ENCODE measurements around the gene ASPDH. TPM values are rescaled to one million over a fixed set of nuclear protein-coding genes. Genes with fewer than 3 reads are reported as not detected.

ASPDH gene
- total RNA-seq, 2 experiments from 2014 or later, result not detected

- no peaks in the 10 kb centered on the region for H3K9me3 Mint-ChIP-seq
- peak overlapping the region; percentile 33 for H3K27ac Mint-ChIP-seq
- peaks cover 2% of the 10 kb centered on the region for H3K36me3 Mint-ChIP-seq
- peaks cover 17% of the 10 kb centered on the region for H3K4me1 Mint-ChIP-seq
- POLR2A ChIA-PET, result no interaction called here
- DNase-seq (no peak), ATAC-seq (ENCODE audit: low read depth) (peak; percentile 88)
- peak overlapping the region; percentile 61 for H3K4me3 Mint-ChIP-seq
- peaks cover 5% of the 10 kb centered on the region for H3K27me3 Mint-ChIP-seq
Observed at GRCh38 chr19:50492303-50493052, 21.2 kb downstream of the ASPDH start.

- Mint-ChIP-seq H3K27me3 (peaks cover 5% of the 10 kb centered on the region), H3K36me3 (peaks cover 7% of the 10 kb centered on the region), H3K4me1 (peaks cover 19% of the 10 kb centered on the region), H3K4me3 (no peak overlapping the region), H3K27ac (no peak overlapping the region), H3K9me3 (no peaks in the 10 kb centered on the region)
- DNase-seq (no peak), ATAC-seq (ENCODE audit: low read depth) (no peak)
- POLR2A ChIA-PET, result no interaction called here
Observed at GRCh38 chr19:50490991-50491472, 22.7 kb downstream of the ASPDH start.

GRCh38 chr19:50490411-50490811 lies 23.3 kb downstream of the ASPDH start:
- no peak overlapping the region for H3K27ac Mint-ChIP-seq
- H3K4me1 Mint-ChIP-seq, result peaks cover 19% of the 10 kb centered on the region
- no peak for DNase-seq
- H3K9me3 Mint-ChIP-seq, result no peaks in the 10 kb centered on the region
- peaks cover 12% of the 10 kb centered on the region for H3K36me3 Mint-ChIP-seq
- H3K27me3 Mint-ChIP-seq, result peaks cover 5% of the 10 kb centered on the region
- H3K4me3 Mint-ChIP-seq, result no peak overlapping the region
- no peak for ATAC-seq (ENCODE audit: low read depth)
- POLR2A ChIA-PET, result no interaction called here

- DNase-seq, result no peak
- no peaks in the 10 kb centered on the region for H3K9me3 Mint-ChIP-seq
- H3K27ac Mint-ChIP-seq, result no peak overlapping the region
- H3K27me3 Mint-ChIP-seq, result peaks cover 5% of the 10 kb centered on the region
- H3K36me3 Mint-ChIP-seq, result peaks cover 18% of the 10 kb centered on the region
- no peak for ATAC-seq (ENCODE audit: low read depth)
- H3K4me3 Mint-ChIP-seq, result no peak overlapping the region
- POLR2A ChIA-PET, result no interaction called here
- peaks cover 19% of the 10 kb centered on the region for H3K4me1 Mint-ChIP-seq
Observed at GRCh38 chr19:50489461-50490011, 24.2 kb downstream of the ASPDH start.

GRCh38 chr19:50488389-50489194 lies 25.1 kb downstream of the ASPDH start:
- H3K27me3 Mint-ChIP-seq, result peaks cover 5% of the 10 kb centered on the region
- H3K9me3 Mint-ChIP-seq, result no peaks in the 10 kb centered on the region
- ATAC-seq (ENCODE audit: low read depth) (no peak), DNase-seq (no peak)
- H3K4me3 Mint-ChIP-seq, result no peak overlapping the region
- H3K4me1 Mint-ChIP-seq, result peaks cover 19% of the 10 kb centered on the region
- POLR2A ChIA-PET, result interaction anchor here (0.7 kb wide), 1 partner anchor 22 kb away, joined by 3 read pairs; no protein-coding TSS in a partner anchor
- peak overlapping the region; percentile 19 for H3K27ac Mint-ChIP-seq
- peaks cover 18% of the 10 kb centered on the region for H3K36me3 Mint-ChIP-seq

GRCh38 chr19:50486823-50487515 lies 26.7 kb downstream of the ASPDH start:
- POLR2A ChIA-PET, result no interaction called here
- Mint-ChIP-seq H3K36me3 (peaks cover 24% of the 10 kb centered on the region), H3K9me3 (no peaks in the 10 kb centered on the region)

GRCh38 chr19:50485284-50485955 lies 28.3 kb downstream of the ASPDH start:
- H3K27ac Mint-ChIP-seq, result peak overlapping the region; percentile 36
- POLR2A ChIA-PET, result interaction anchor here (0.6 kb wide), 1 partner anchor 87 kb away, joined by 3 read pairs; no protein-coding TSS in a partner anchor

More at GRCh38 chr19:50486823-50487515, 26.7 kb downstream of the ASPDH start:
- peaks cover 13% of the 10 kb centered on the region for H3K4me1 Mint-ChIP-seq
- H3K27me3 Mint-ChIP-seq, result peaks cover 5% of the 10 kb centered on the region
- no peak overlapping the region for H3K27ac Mint-ChIP-seq
- ATAC-seq (ENCODE audit: low read depth), result no peak
- no peak for DNase-seq
- no peak overlapping the region for H3K4me3 Mint-ChIP-seq

GRCh38 chr19:50482916-50483315 lies 30.8 kb downstream of the ASPDH start:
- POLR2A ChIA-PET, result no interaction called here
- Mint-ChIP-seq H3K36me3 (peaks cover 29% of the 10 kb centered on the region), H3K4me1 (peaks cover 4% of the 10 kb centered on the region), H3K27ac (no peak overlapping the region), H3K4me3 (no peak overlapping the region), H3K27me3 (no peaks in the 10 kb centered on the region), H3K9me3 (no peaks in the 10 kb centered on the region)
- no peak for DNase-seq
- ATAC-seq (ENCODE audit: low read depth), result no peak

More at GRCh38 chr19:50485284-50485955, 28.3 kb downstream of the ASPDH start:
- H3K36me3 Mint-ChIP-seq, result peaks cover 24% of the 10 kb centered on the region
- H3K9me3 Mint-ChIP-seq, result no peaks in the 10 kb centered on the region
- H3K4me1 Mint-ChIP-seq, result peaks cover 5% of the 10 kb centered on the region
- H3K4me3 Mint-ChIP-seq, result no peak overlapping the region
- ATAC-seq (ENCODE audit: low read depth) (no peak), DNase-seq (no peak)
- H3K27me3 Mint-ChIP-seq, result no peaks in the 10 kb centered on the region

- H3K9me3 Mint-ChIP-seq, result no peaks in the 10 kb centered on the region
- H3K4me1 Mint-ChIP-seq, result peaks cover 6% of the 10 kb centered on the region
- no peak overlapping the region for H3K4me3 Mint-ChIP-seq
- H3K36me3 Mint-ChIP-seq, result peaks cover 32% of the 10 kb centered on the region
- no peaks in the 10 kb centered on the region for H3K27me3 Mint-ChIP-seq
- no peak for DNase-seq
- no peak overlapping the region for H3K27ac Mint-ChIP-seq
- ATAC-seq (ENCODE audit: low read depth), result no peak
- POLR2A ChIA-PET, result no interaction called here
Observed at GRCh38 chr19:50482271-50482855, 31.4 kb downstream of the ASPDH start.

- DNase-seq (no peak), ATAC-seq (ENCODE audit: low read depth) (no peak)
- no peaks in the 10 kb centered on the region for H3K9me3 Mint-ChIP-seq
- H3K36me3 Mint-ChIP-seq, result peaks cover 30% of the 10 kb centered on the region
- POLR2A ChIA-PET, result no interaction called here
- H3K27ac Mint-ChIP-seq, result no peak overlapping the region
- H3K4me3 Mint-ChIP-seq, result no peak overlapping the region
- H3K27me3 Mint-ChIP-seq, result no peaks in the 10 kb centered on the region
- H3K4me1 Mint-ChIP-seq, result peaks cover 10% of the 10 kb centered on the region
Observed at GRCh38 chr19:50481351-50482149, 32.2 kb downstream of the ASPDH start.

GRCh38 chr19:50480281-50481111 lies 33.2 kb downstream of the ASPDH start:
- ATAC-seq (ENCODE audit: low read depth) (no peak), DNase-seq (no peak)
- peaks cover 24% of the 10 kb centered on the region for H3K36me3 Mint-ChIP-seq
- H3K27me3 Mint-ChIP-seq, result no peaks in the 10 kb centered on the region
- no peaks in the 10 kb centered on the region for H3K9me3 Mint-ChIP-seq
- POLR2A ChIA-PET, result no interaction called here
- H3K27ac Mint-ChIP-seq, result no peak overlapping the region
- H3K4me3 Mint-ChIP-seq, result no peak overlapping the region
- H3K4me1 Mint-ChIP-seq, result peaks cover 12% of the 10 kb centered on the region
